H9 (cell line): Measurements from ENCODE around the gene LRRTM2. TPM values are rescaled to one million over a fixed set of nuclear protein-coding genes. Genes with fewer than 3 reads are reported as not detected.

ENCODE experiments used
- DNase-seq: peaks from one replicate; pipeline ENCODE4 v3.0.0-alpha.2; 2017
- H2AFZ ChIP-seq: one replicate; pipeline ENCODE4 v1.6.1; 2013; ENCODE audit warnings: mild to moderate bottlenecking, low read length, control low read depth, moderate library complexity
- H2AK5ac ChIP-seq: 2 replicates; pipeline ENCODE4 v1.6.1; 2013; ENCODE audit warnings: low read length, control low read depth, mixed read lengths; ENCODE audit not compliant: insufficient read length
- H2BK120ac ChIP-seq: one replicate; pipeline ENCODE4 v1.6.1; 2013; ENCODE audit warnings: low read depth, mild to moderate bottlenecking, low read length, control low read depth, inconsistent platforms; ENCODE audit not compliant: poor library complexity, severe bottlenecking
- H2BK12ac ChIP-seq: 2 replicates; pipeline ENCODE4 v1.6.1; 2013; ENCODE audit warnings: low read length, control low read depth, mixed read lengths, low read depth; ENCODE audit not compliant: insufficient read length
- H2BK15ac ChIP-seq: 2 replicates; pipeline ENCODE4 v1.6.1; 2013; ENCODE audit warnings: low read depth, low read length, control low read depth
- H2BK20ac ChIP-seq: one replicate; pipeline ENCODE4 v1.6.1; 2013; ENCODE audit warnings: low read depth, mild to moderate bottlenecking, low read length, control low read depth, inconsistent platforms; ENCODE audit not compliant: poor library complexity, severe bottlenecking
- H2BK5ac ChIP-seq: 2 replicates; pipeline ENCODE4 v1.6.1; 2013; ENCODE audit warnings: low read length, control low read depth, mixed read lengths; ENCODE audit not compliant: insufficient read length
- H3K14ac ChIP-seq: 2 replicates; pipeline ENCODE4 v1.6.1; 2013; ENCODE audit warnings: low read length, control low read depth; ENCODE audit not compliant: insufficient read depth
- H3K18ac ChIP-seq: 2 replicates; pipeline ENCODE4 v1.6.1; 2013; ENCODE audit warnings: low read depth, mild to moderate bottlenecking, mixed read lengths, low read length, control low read depth; ENCODE audit not compliant: insufficient read length
- H3K23ac ChIP-seq: 2 replicates; pipeline ENCODE4 v1.6.1; 2013; ENCODE audit warnings: low read length, control low read depth, mixed read lengths, low read depth; ENCODE audit not compliant: insufficient read length
- H3K23me2 ChIP-seq: 2 replicates; pipeline ENCODE4 v1.6.1; 2013; ENCODE audit warnings: low read depth, mild to moderate bottlenecking, mixed read lengths, low read length, control low read depth; ENCODE audit not compliant: insufficient read length, poor library complexity, severe bottlenecking
- H3K27ac ChIP-seq: 2 replicates; pipeline ENCODE4 v1.5.1; 2013; ENCODE audit warnings: low read length, control low read depth, mixed read lengths, low read depth; ENCODE audit not compliant: insufficient read length
- H3K27me3 ChIP-seq: 2 replicates; pipeline ENCODE4 v1.6.1; 2013; ENCODE audit warnings: low read length, control low read depth, inconsistent platforms; ENCODE audit not compliant: insufficient read depth
- H3K4ac ChIP-seq: 2 replicates; pipeline ENCODE4 v1.6.1; 2013; ENCODE audit warnings: low read depth, mild to moderate bottlenecking, control low read depth, inconsistent platforms, low read length, moderate library complexity
- H3K4me1 ChIP-seq: 2 replicates; pipeline ENCODE4 v1.6.1; 2013; ENCODE audit warnings: low read length, control low read depth, inconsistent platforms; ENCODE audit not compliant: insufficient read depth
- H3K4me2 ChIP-seq: 2 replicates; pipeline ENCODE4 v1.6.1; 2013; ENCODE audit warnings: low read length, control low read depth, mixed read lengths; ENCODE audit not compliant: insufficient read length, insufficient read depth
- H3K56ac ChIP-seq: 2 replicates; pipeline ENCODE4 v1.6.1; 2013; ENCODE audit warnings: low read depth, mild to moderate bottlenecking, mixed read lengths, low read length, control low read depth; ENCODE audit not compliant: insufficient read length
- H3K79me1 ChIP-seq: 2 replicates; pipeline ENCODE4 v1.6.1; 2013; ENCODE audit warnings: low read depth, mild to moderate bottlenecking, moderate library complexity, low read length, control low read depth, inconsistent platforms; ENCODE audit not compliant: insufficient read depth, poor library complexity, severe bottlenecking
- H3K79me2 ChIP-seq: 2 replicates; pipeline ENCODE4 v1.6.1; 2013; ENCODE audit warnings: low read length, control low read depth, inconsistent platforms; ENCODE audit not compliant: insufficient read depth
- H3K9ac ChIP-seq: 2 replicates; pipeline ENCODE4 v1.6.1; 2013; ENCODE audit warnings: low read length, control low read depth, mixed read lengths; ENCODE audit not compliant: insufficient read length; ENCODE audit errors: extremely low read depth
- H3K9me3 ChIP-seq: one replicate; pipeline ENCODE4 v1.6.1; 2013; ENCODE audit warnings: low read depth, low read length, inconsistent platforms; ENCODE audit not compliant: control insufficient read depth
- H3T11ph ChIP-seq: one replicate; pipeline ENCODE4 v1.6.1; 2013; ENCODE audit warnings: mild to moderate bottlenecking, low read length, control low read depth, inconsistent platforms
- H4K20me1 ChIP-seq: one replicate; pipeline ENCODE4 v1.6.1; 2013; ENCODE audit not compliant: control insufficient read depth, insufficient read length, insufficient read depth
- H4K5ac ChIP-seq: 2 replicates; pipeline ENCODE4 v1.6.1; 2013; ENCODE audit warnings: low read depth, mild to moderate bottlenecking, mixed read lengths, low read length, control low read depth; ENCODE audit not compliant: insufficient read length
- H4K8ac ChIP-seq: replicated peaks from 2 replicates; pipeline ENCODE4 v1.6.1; 2013; ENCODE audit warnings: low read length, control low read depth, mixed read lengths, low read depth; ENCODE audit not compliant: insufficient read length
- H4K91ac ChIP-seq: 2 replicates; pipeline ENCODE4 v1.6.1; 2013; ENCODE audit warnings: low read depth, mild to moderate bottlenecking, moderate library complexity, mixed read lengths, low read length, control low read depth; ENCODE audit not compliant: insufficient read length
- H3K27ac Mint-ChIP-seq, 3 experiments: 2 replicates in 2 of 3; 3 replicates in 1 of 3; pipeline ENCODE4 v1.8.0; 2020 to 2021; ENCODE audit warnings: mixed read lengths in 3 of 3, mild to moderate bottlenecking in 1 of 3, moderate library complexity in 1 of 3
- H3K27me3 Mint-ChIP-seq: 2 replicates; pipeline ENCODE4 v1.8.0; 2021; ENCODE audit warnings: low read depth, mild to moderate bottlenecking, moderate library complexity, mixed read lengths
- H3K36me3 Mint-ChIP-seq, 3 experiments: 2 replicates in 2 of 3; 3 replicates in 1 of 3; pipeline ENCODE4 v1.8.0; 2020 to 2021; ENCODE audit warnings: low read depth in 3 of 3, mixed read lengths in 3 of 3; ENCODE audit not compliant: insufficient read depth in 1 of 3
- H3K4me1 Mint-ChIP-seq, 2 experiments: 2 replicates each; pipeline ENCODE4 v1.8.0; 2020; ENCODE audit warnings: mixed read lengths in 2 of 2
- H3K4me3 Mint-ChIP-seq, 2 experiments: 2 replicates in 1 of 2; 3 replicates in 1 of 2; pipeline ENCODE4 v1.8.0; 2020 to 2021; ENCODE audit warnings: mild to moderate bottlenecking in 2 of 2, mixed read lengths in 2 of 2, moderate library complexity in 1 of 2
- H3K9me3 Mint-ChIP-seq, 2 experiments: 2 replicates in 1 of 2; 3 replicates in 1 of 2; pipeline ENCODE4 v1.8.0; 2020; ENCODE audit warnings: mild to moderate bottlenecking in 2 of 2, mixed read lengths in 2 of 2, moderate library complexity in 1 of 2
- WGBS: extraction: QIAGEN DNeasy Blood & Tissue Kit; methylation state at CpG from one replicate; pipeline ENCODE4 v1.1.7; 2013; ENCODE audit warnings: missing lambda C conversion rate, low lambda C conversion rate, mixed read lengths; ENCODE audit not compliant: insufficient read length; ENCODE audit errors: extremely low coverage; 5-methylcytosine and 5-hydroxymethylcytosine counted together
- total RNA-seq: library from RNA; stranded (reverse); gene quantifications from 2 replicates; pipeline ENCODE4 v1.2.1, GENCODE V29; 2021
- TF ChIP-seq, protein P1 (sequence below): fragments of 200-600 bp; sonication (generic); conservative IDR thresholded peaks from 3 replicates; pipeline ENCODE4 v1.8.0; 2021; ENCODE audit warnings: antibody characterized with exemption, mild to moderate bottlenecking

LRRTM2 gene
- total RNA-seq, 1 experiment from 2014 or later, result not detected

DNA sequence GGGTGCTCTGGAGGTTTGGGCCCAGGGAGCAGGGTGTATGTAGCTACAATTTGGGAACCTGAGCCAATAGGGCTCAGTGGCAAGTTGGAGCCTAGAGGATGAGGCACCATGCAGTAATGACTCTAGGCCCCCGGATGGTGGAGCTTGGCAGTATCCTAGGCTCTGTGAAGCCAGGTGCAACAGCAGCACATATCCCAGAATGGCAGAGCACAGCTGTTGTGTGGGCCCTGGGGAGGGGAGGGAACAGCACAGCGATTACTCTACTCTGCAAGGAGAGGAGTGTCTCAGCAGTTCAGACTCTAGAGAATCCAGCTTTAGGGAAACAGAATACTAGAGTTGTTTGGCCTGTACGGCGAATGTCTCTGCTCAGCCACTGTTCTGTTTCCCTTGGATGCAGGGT is 56.1 kb downstream of the LRRTM2 start:
- Histone ChIP-seq H3K23me2 (no peaks in the 10 kb centered on the region), H3K14ac (no peak overlapping the region; the same call in 1 of the 2 replicates), H4K91ac (no peak overlapping the region), H2BK15ac (no peak overlapping the region), H3K23ac (no peak overlapping the region), H2BK120ac (no peak overlapping the region), H2BK20ac (no peak overlapping the region), H3K18ac (no peak overlapping the region), H3K9me3 (no peaks in the 10 kb centered on the region), H4K5ac (no peak overlapping the region), H3K27ac (no peak overlapping the region), H4K20me1 (no peaks in the 10 kb centered on the region), H3K4me2 (no peak overlapping the region), H3K79me1 (peaks cover 5% of the 10 kb centered on the region), H3K27me3 (no peaks in the 10 kb centered on the region), H2AK5ac (no peak overlapping the region), H3K4me1 (peaks cover 3% of the 10 kb centered on the region; the same call in 1 of the 2 replicates), H2BK12ac (no peak overlapping the region), H3K79me2 (peaks cover 2% of the 10 kb centered on the region; the same call in 1 of the 2 replicates), H3K56ac (no peak overlapping the region), H4K8ac (no peak overlapping the region), H3T11ph (no peak overlapping the region), H3K9ac (no peak overlapping the region), H2BK5ac (no peak overlapping the region), H2AFZ (no peak overlapping the region), H3K4ac (no peak overlapping the region)
- Mint-ChIP-seq H3K27ac (peak overlapping the region; percentile 19 to 78 (median 33); a peak in 2 of 7 replicates), H3K9me3 (no peaks in the 10 kb centered on the region), H3K4me3 (no peak overlapping the region), H3K4me1 (peaks cover 20 to 40% of the 10 kb centered on the region in 2 experiments), H3K36me3 (peaks cover 12 to 33% (median 30%) of the 10 kb centered on the region in 3 experiments; a peak in 6 of 7 replicates), H3K27me3 (no peaks in the 10 kb centered on the region)
- TF ChIP-seq, protein P1, sequence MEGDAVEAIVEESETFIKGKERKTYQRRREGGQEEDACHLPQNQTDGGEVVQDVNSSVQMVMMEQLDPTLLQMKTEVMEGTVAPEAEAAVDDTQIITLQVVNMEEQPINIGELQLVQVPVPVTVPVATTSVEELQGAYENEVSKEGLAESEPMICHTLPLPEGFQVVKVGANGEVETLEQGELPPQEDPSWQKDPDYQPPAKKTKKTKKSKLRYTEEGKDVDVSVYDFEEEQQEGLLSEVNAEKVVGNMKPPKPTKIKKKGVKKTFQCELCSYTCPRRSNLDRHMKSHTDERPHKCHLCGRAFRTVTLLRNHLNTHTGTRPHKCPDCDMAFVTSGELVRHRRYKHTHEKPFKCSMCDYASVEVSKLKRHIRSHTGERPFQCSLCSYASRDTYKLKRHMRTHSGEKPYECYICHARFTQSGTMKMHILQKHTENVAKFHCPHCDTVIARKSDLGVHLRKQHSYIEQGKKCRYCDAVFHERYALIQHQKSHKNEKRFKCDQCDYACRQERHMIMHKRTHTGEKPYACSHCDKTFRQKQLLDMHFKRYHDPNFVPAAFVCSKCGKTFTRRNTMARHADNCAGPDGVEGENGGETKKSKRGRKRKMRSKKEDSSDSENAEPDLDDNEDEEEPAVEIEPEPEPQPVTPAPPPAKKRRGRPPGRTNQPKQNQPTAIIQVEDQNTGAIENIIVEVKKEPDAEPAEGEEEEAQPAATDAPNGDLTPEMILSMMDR, result no peak
- no peak for DNase-seq
- WGBS, result no CpG with 5 or more reads among the region's 4 CpGs

Other genes with a start within 250 kb of the LRRTM2 start
- gene CTNNA1, start 121.9 kb downstream of the LRRTM2 start, total RNA-seq, result 354 and 378 TPM in 2 replicates